GM18498 (cell line): ENCODE results near the gene CMTM2.

Experiments used
- ATAC-seq: cut with Tn5 transposase; IDR thresholded peaks from one replicate; pipeline ENCODE4 v1.9.1; 2021; ENCODE audit warnings: mild to moderate bottlenecking, moderate library complexity; ENCODE audit not compliant: unreplicated experiment

Gene CMTM2, protein sequence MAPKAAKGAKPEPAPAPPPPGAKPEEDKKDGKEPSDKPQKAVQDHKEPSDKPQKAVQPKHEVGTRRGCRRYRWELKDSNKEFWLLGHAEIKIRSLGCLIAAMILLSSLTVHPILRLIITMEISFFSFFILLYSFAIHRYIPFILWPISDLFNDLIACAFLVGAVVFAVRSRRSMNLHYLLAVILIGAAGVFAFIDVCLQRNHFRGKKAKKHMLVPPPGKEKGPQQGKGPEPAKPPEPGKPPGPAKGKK

DNA sequence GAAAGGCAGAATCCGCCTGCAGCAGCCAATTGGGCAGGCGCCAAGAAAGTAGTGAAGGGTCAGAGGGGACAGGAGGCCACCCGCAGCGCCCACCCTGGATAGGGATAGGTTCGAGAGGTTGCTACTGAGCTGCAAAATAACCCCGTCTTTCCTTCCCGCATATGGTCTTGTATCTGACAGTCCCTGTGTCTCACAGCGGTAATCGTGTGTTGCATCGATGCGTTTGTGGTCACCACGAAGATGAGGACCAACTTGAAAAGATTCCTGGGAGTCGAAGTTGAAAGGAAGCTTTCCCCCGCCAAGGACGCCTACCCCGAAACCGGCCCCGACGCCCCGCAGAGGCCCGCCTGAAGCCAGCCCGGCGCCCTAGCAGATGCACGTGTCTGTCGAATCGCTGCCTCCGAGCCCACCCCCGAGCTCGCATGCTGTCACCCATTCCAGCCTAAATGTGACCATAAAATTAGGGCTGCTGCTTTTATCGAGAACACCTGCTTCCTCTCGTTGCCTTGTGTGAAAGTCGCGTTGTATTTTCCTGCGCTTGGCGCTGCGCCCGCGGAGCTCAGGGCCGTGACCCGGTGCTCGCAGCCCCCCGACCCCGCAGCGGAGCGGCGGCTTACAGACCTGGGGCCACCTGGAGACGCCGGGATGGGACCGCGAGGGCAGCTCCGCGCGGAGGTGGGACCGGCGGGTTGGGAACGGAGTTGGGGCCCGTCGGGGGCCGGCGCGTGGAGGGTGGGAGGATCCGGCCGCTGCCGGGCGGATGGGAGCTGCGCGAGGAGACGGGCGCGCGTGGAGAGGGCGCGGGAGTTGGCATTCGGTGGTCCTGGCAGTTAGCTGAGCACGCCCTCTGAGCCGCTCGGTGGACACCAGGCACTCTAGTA is at the start of gene CMTM2:
TSS of gene CMTM2 (plus strand) at position 813 of the 881 bp plus-strand sequence. CDS start 145 bp downstream, outside the sequence.
- ATAC-seq = no peak

DNA sequence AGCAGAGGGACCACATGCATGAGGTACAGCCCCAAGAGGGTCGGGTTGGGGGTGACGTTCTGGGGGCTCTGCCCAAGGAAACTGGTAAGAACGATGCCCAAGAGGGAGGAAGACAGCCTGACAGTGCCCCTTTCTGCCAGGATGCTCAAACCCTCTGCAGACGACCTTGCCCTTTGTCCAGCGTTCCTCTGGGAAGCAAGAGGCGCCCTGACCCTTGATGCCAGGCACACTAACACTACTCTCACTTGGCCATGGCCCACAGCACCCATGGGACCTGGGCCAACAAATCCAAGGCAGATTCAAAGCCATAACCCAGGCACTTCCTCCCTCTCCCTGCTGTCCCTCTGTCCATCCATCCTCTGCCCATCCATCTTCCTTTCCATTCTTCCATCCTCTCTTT is 49.8 kb upstream of the CMTM2 start:
- no peak for ATAC-seq

DNA sequence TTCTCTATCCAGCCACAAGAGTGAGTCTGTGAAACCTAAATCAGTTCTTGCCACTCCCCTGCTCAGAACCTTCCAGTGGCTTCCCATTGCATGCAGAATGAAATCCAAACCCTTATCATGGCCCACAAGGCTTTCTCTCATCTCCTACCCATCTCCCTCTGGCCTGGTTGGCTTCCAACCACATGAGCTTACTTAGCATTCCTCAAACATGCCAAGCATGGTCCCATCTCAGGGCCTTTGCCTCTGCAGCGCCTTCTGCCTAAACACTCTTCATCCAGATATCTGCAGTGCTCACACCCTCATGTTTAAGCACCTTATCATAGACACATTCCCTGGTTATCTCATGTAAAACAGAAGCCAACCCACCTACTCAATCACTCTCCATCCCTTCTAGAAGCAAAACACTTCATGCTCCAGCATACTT is 44.9 kb upstream of the CMTM2 start:
- no peak for ATAC-seq

DNA sequence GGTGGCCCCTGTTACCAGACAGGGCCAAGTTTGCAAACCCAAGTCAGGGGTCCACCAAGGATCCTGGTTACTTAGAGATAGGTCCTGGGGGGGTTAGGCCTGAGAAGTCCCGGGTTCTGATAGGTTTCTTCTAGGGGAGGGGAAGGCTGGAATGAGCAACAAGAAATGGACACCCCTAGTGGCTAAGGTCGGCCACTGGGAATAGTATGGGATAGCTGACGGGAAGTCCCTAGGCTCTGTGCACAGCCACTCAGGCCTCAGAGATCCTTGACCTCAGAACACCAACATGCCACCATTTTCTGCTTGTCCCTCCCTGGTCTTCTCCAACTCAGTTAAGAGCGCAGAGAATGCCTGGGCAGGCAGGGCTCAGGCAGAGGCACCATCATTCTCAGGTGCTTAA is 42.7 kb upstream of the CMTM2 start:
- no peak for ATAC-seq

DNA sequence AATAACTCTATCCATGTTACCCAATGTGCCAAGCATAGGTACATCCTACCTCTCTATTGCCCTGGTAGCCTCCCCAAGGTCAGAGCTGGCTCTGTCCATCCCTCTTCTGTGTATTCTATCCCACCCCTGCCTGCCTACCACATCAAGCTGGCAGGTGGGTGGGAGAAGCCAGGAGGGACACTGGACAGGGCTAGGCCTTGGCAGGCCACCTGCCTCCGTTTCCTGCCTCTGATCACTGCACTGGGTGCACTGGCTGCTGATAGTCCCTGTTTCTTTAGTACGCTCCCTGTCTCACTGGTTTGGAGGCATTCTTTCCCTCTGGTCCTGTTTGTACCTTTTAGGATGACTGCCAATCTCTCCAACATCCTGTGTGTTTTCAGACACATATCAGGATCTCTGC is 42.0 kb upstream of the CMTM2 start:
- ATAC-seq = no peak

DNA sequence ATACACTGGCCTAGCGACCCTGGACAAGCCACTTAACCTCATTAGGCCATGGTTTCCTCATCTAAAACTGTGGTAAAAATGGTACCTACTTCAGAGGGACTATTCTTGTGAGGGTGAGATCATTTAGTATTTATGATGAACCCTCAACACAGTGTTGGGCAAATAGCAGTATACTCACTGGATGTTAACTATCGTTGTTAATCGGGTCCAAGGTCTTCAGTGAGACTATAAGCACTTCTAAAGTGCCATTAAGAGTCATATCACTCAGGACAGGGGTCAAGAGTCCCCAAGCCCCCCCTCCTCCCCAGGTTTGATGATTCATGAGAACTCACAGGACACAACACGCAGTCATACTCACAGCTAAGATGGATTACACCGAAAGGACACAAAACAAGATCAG is 40.4 kb upstream of the CMTM2 start:
- ATAC-seq = no peak

DNA sequence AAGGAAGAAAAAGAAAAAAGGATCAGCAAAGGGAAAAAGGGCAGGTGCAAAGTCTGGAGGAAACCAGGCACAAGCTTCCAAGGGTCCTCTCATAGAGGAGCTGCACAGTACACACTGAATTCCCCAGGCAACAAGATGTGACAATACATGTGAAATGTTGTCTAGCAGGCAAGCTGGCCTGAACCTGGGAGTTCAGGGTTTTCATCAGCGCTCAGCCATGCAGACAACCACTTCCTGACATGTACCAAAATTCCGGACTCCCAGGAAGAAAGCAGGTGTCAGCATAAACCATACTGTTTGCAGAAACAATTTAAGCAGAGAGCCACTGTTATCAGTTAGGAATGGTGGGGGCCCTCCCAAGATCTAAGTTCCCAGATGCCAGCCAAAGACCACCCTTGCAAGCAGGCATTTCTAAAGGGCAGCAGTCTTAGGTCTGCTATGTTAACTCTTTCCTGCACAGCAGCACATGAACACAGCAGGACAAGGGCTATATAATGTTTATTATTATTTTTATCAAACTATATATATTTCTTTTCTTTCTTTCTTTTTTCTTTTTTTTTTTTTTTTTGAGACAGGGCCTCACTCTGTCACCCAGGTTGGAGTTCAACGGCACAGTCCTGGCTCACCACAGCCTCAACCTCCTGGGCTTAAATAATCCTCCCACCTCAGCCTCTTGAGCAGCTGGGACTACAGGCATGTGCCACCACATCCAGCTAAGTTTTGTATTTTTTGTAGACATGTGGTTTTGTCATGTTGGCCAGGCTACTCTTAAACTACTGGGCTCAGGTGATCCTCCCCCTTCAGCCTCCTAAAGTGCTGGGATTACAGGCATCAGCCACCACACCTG is 39.4 kb upstream of the CMTM2 start:
- ATAC-seq = peak; percentile 65

DNA sequence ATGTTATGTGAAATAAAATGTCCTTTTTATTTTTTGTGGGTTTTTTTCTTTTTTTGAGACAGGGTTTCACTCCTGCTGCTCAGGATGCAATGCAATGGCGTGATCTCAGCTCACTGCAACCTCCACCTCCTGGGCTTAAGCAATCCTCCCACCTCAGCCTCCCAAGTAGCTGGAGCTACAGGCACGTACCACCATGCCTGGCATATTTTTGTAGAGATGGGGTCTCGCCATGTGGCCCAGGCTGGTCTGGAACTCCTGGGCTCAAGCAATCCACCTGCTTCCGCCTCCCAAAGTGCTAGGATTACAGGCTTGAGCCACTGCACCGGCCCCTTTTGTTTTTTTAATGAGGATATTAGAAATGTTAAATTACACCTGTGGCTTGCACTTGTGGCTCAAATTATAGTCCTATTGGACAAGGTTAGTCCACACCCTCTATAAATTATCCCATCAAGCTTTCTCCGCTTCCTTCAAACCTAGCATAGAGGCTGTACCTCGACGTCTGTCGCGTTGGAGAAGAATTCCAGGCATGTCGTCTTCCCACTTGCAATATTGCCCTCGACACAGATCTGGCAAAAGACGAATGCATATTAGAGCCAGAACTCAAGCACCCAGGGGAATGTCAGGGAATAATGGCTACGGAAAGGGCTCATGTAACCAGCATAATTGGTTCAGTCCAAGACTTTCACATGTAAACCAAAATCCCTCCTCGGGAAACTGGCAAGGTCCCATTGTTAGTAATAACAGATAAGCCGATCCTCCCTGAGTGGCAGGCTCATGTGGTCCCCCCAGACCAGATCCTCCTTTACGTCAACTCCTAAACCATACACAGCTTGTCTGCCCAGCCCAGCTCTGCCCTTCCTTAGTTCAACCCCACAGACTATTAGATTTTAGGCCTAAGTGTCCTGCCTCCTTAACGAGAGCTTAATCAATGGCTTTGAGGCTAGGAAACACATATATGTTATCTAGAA is 37.6 kb upstream of the CMTM2 start:
- no peak for ATAC-seq

DNA sequence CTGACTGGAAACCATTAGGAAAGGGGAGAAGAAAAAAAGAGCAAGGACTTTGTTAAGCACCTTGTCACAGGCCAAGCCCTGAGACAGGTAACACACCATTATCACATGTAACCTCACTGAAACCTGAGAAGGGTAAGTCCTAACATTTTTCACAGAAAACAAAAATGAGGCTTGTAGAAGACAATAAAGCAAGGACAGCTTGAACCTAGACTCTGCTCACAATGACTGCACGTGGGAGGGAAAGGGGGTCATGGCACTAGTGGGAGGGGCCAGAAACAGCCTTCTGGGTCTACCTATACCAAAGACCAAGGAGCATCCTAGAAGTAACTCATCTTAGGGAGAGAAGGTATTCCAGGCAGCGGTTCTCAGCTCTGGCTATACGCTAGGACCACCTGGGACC is 36.9 kb upstream of the CMTM2 start:
- no peak for ATAC-seq

DNA sequence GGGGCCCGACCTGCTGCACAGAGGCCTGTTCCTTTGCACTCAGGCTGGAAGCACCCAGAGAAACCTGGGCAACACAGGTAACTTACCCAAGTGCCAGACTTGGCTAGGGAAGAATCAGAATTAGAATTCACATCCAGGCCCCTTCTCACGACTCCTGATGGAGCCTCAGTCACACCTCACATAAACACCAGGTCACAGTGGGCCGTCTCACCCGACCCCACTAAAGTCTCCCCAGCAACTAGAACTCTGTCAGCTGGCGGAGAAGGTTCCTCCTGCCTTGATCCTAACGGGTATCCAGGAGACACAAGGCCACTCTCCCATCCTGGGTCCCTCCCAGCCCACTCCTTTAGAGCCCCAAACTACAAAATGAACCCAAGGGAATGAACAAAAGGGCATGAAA is 35.7 kb upstream of the CMTM2 start:
- no peak for ATAC-seq

DNA sequence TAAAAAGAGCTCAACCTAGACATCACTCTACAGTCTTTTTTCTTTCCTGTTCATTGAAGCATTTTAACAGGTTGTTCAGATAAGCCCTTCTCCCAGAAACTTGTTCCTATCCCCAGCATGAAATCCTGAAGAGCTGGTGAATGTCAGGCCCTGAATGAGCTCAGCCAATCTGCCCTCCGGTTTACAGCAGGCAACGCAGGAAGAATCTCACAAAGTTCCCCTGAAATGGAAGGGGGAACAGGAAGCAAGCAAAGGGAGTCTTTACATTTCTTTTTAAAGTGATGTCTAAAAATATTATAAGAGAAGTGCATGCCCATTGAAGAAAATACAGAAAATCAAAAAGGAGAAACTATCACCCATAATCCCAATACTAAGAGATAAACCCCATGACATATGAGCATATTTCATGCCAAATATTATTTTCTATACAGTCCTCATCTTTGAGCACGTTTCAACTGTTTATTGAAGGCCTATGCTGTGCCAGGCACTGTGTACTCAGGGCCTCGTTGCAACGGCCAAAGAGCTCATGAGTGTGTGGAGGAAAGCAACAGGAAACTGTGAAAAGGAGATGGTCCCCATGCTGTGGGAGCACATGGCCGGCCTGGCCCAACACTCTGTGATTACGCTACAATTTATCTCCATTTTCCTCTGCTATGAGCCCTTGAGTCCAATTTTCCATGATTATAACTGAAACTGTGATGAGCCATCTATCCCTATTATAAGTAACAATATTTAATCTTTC is 35.1 kb upstream of the CMTM2 start:
- ATAC-seq = no peak

DNA sequence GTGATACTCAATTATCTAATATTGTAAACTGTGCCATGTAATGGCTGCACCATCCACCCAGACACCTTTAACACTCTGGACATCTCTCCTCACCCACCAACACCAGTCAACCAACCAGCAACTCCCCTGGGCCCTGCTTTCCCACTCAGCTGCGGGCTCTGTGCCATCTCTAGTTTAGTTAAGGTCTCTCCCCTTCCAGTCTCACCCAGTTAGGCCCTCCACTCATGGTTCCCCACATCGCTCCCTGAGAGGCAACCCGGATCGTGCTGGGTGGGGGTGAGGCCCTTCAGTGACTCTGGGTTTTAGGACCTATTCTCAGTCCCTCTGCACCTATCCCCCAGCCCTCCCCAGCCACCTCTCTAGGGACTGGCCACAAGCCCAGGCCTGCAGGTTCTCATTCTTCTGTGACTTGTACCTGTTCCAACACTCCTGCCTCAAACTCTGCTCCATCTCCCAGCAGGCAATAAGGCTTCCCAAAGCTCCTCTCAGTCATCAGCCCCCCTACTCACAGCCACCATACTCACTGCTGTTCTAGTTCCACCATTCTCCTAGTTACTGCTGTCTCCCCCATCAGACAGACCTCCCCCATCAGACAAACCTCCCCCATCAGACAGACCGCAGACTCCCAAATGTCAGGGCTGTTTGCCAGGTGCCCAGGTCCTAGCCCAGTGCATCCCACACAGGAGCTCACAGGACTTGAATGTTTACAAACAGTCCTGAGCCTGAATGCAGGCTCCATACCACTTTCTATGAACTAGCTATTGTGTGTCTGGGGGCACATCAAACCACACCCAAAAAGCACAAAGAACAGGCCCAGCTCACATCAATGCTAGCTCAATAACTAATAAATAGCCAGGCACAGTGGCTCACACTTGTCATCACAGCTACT is 31.9 kb upstream of the CMTM2 start:
- ATAC-seq = no peak

DNA sequence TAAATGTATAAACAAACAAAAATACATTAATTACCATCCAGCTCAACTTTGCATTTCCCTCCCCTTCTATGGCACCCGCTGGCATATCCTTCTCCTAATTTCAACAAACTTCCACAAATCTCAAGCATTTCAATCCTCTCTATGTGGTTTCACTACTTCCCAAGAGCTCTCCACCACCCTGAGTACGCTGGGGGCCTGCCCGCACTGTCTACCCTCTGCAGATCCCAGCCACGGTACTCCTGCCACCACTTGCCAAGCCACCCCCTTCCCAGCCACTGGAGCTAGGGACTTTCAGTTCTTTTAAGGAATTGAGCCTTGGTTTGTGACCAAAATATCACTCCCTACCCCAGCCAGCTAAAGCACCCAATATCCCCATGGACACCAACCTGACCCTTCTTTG is 31.2 kb upstream of the CMTM2 start:
- ATAC-seq = no peak

DNA sequence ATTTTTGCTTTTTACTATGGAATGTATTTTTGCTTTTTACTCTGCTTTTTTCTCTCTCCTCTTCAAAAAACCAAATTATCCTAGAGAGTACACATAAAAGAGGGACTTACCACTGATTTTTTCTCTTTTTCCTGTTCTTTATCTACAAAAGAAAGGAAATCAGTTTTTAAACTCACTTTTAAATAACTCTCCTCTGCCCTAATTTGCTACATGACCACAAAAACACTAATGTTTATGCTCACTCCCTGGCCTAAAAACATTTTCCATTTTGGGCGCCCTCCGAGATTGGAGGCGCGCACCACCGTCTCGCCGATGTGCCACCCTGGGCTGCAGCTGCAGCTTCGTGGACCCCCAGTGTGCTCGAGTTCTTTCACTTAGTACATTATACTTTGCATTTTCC is 30.4 kb upstream of the CMTM2 start:
- no peak for ATAC-seq

DNA sequence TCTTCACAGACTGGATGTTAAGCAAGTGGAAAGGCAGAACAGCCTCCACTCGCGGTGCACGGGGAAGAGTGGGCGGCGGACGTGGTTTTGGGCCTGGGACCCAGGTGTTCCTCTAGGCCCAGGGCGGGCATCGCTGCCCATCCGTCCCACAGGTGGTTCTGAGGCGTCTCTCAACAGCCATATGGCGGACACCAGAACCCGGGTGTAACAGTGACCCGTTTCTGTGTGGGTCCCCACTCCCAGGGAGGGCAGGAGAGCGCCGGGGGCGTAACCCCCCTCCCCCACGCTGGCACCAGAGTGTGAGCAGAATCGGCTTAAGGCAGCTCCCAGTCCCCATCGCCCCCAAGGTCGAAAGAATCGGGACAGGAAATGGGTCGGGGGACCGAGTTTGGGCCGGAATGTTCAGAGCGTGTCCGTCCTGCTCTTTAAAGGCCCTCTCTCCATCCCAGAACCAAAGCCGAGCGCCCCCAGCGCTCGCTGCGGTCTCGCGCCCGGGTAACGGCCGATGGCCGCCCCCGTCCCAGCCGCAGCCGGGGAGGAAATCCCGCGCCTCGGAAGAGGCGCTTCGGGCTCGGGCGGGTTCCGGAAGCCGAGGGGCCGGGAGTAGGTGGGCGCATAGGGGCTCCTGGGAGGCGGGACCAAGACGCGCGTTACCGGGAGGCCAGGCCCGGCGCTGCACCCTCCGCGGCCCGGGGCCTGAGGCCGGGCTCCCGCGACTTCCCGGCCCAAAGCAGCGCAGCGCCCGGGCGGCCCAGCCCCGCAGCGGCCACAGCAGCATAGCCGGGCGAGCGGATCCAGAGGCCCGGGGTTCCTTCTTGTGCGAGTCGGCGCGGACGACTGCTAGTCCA is 29.8 kb upstream of the CMTM2 start, which contains the start of gene TK2:
TSS of gene TK2 (minus strand) at position 839 of the 848 bp plus-strand sequence. CDS start at position 778, 61 bp downstream.
- ATAC-seq = peak; percentile 41

DNA sequence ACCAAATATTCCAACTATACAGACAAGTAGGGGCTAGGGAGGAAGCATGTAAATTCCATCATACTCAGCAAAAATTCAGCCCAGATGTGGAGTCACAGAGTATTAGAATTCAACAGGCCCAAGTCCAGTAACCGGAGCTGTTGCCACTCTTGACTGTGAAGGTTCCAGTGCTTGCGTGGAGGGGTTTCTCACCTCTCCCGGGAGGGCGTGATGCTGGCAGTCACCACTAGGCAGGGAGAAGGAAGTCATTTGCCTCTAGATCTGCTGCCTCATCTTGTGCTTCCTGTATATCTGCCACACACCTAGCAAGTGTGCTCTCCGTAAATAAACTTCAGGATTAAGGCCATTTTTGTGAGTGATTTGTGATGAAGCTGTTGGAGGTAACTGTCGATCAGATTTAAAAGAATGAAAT is 27.9 kb upstream of the CMTM2 start:
- no peak for ATAC-seq

DNA sequence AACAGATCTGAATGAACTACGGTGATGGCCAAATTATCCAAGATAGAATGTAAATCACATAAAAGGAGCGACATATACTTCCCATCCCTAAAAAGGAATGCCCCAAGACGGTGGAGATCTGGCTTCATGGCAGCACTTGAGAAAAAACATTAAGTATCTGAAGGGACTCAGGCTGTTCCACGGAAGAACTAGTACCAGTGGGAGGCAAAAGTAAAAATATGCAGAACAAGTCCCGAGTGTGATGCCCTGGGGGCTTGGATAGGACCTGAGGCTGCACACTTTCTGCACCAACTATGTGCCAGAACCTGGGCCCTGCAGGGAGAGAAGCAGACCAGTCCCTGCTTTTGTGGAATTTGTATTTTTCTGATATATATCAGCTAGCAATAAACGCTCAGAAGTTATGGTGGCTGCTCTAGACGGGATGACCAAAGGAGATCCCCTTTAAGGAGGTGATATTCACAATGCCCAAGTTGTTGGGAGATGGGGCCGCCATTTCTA is 27.4 kb upstream of the CMTM2 start:
- no peak for ATAC-seq
